Lower leg skin (tissue), 4 donors: Measurements from ENCODE around the gene COG5. TPM values are rescaled to one million over a fixed set of nuclear protein-coding genes. Genes with fewer than 3 reads are reported as not detected.

Experiments
- DNase-seq, 2 donors: peaks; one replicate each; pipeline ENCODE4 v3.0.0-alpha.2; 2019; ENCODE audit warnings: low spot score in 2 of 2
- H3K4me3 ChIP-seq: fragments of 200-600 bp; sonication (generic); 2 replicates; pipeline ENCODE4 v1.5.1; 2017; ENCODE audit warnings: mild to moderate bottlenecking, low read depth; ENCODE audit not compliant: poor library complexity, severe bottlenecking
- POLR2A ChIP-seq, 2 donors: fragments of 450-650 bp; IDR thresholded peaks; one replicate each; pipeline ENCODE4 v1.6.1; 2016 to 2017; ENCODE audit warnings: antibody characterized with exemption in 2 of 2, mild to moderate bottlenecking in 1 of 2, moderate library complexity in 1 of 2
- WGBS, 2 donors: methylation state at CpG; one replicate each; pipeline ENCODE4 v1.1.5; 2018; 5-methylcytosine and 5-hydroxymethylcytosine counted together
- intact Hi-C: fragments of 100-400 bp; cut with DNase I; formaldehyde crosslinking; loops from one replicate; pipeline ENCODE4 v1.15.0; 2023; ENCODE audit warnings: low total_unique reads
- total RNA-seq, 4 donors: library from RNA; depleted of rRNA; stranded (reverse); fragments of >200 nt; gene quantifications; one replicate each; pipeline ENCODE4 v1.1.0, GENCODE V29; 2016
- TF ChIP-seq, protein P1 (sequence below), 3 donors: fragments of 450-650 bp; IDR thresholded peaks; one replicate each; pipeline ENCODE4 v1.5.1; 2016; ENCODE audit warnings: antibody characterized with exemption in 3 of 3, mild to moderate bottlenecking in 3 of 3, moderate library complexity in 2 of 3

COG5 gene
- total RNA-seq, 4 donors from 2014 or later: 34.4 to 50.6 (median 43.4) TPM

GRCh38 chr7:107332488-107333269, 231.0 kb downstream of the COG5 start:
- WGBS, 2 donors: 48 to 50% methylated on average over 4 of the region's 4 CpGs
- no peak overlapping the region for H3K4me3 ChIP-seq
- intact Hi-C loops: no loop called here
- TF ChIP-seq POLR2A (IDR thresholded peaks at IDR 0.05): no peak
- TF ChIP-seq, protein P1, sequence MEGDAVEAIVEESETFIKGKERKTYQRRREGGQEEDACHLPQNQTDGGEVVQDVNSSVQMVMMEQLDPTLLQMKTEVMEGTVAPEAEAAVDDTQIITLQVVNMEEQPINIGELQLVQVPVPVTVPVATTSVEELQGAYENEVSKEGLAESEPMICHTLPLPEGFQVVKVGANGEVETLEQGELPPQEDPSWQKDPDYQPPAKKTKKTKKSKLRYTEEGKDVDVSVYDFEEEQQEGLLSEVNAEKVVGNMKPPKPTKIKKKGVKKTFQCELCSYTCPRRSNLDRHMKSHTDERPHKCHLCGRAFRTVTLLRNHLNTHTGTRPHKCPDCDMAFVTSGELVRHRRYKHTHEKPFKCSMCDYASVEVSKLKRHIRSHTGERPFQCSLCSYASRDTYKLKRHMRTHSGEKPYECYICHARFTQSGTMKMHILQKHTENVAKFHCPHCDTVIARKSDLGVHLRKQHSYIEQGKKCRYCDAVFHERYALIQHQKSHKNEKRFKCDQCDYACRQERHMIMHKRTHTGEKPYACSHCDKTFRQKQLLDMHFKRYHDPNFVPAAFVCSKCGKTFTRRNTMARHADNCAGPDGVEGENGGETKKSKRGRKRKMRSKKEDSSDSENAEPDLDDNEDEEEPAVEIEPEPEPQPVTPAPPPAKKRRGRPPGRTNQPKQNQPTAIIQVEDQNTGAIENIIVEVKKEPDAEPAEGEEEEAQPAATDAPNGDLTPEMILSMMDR (IDR thresholded peaks at IDR 0.05): no peak
- no peak for DNase-seq

- DNase-seq: no peak
- TF ChIP-seq POLR2A (IDR thresholded peaks at IDR 0.05): no peak
- TF ChIP-seq, protein P1 (IDR thresholded peaks at IDR 0.05): no peak
- intact Hi-C loops: no loop called here
- H3K4me3 ChIP-seq: no peak overlapping the region
These were observed 233.2 kb downstream of the COG5 start for GRCh38 chr7:107330478-107330877.

DNA sequence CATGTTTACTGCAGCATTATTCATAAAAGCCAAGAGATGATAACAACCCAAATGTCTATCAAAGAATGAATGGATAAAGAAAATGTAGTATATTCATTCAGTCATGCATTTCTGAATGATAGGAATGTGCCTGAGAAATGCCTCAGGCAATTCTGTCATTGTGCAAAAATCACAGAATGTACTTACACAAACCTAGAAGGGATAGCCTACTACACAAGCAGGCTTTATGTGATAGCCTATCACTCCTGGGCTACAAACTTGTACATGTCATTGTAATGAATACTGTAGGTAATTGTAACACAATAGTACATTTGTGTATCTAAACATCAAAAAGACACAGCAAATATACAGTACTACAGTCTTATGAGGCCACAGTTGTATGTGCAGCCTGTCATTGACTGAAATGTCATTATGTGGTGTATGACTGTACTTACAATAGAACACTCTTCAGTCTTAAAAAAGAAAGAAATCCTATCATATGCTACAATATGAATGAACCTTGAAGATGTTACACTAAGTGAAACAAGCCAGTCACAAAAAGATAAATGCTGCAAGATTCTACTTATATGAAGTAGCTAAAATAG, 235.6 kb downstream of the COG5 start:
- H3K4me3 ChIP-seq: no peak overlapping the region
- intact Hi-C loops: no loop called here
- TF ChIP-seq, protein P1 (IDR thresholded peaks at IDR 0.05): no peak
- no peak for TF ChIP-seq POLR2A (IDR thresholded peaks at IDR 0.05)
- DNase-seq: no peak

DNA sequence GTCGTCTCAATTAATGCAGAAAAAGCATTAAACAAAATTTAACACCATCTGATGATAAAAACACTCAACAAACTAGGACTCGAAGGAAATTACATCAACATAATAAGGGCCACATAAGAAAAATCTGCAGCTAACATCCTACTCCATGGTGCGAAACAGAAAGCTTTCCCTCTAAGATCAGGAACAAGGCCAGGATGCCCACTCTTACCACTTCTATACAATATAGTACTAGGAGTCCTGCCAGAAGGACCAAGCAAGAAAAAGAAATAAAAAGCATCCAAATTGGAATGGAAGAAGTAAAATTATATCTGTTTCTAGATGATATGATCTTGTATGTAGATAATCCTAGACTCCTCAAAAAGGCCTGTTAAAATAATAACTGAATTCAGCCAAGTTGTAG, 237.7 kb downstream of the COG5 start:
- intact Hi-C loops: no loop called here

DNA sequence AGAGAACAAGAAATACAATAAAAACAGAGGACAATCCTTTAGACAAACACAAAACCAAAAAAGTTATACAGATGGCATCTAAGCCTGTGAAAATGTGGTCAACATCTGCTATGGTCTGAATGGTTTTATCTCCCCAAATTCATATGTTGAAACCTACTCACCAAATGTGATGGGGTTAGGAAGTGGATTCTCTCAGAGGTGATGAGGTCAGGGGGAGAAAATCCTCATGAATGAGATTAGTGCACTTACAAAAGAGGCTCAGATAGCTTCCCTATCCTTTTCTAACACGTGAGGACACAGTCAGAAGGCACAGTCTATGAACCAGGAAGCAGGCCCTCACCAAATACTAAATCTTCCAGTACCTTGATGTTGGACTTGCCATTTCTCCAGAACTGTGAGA, 241.7 kb downstream of the COG5 start:
- TF ChIP-seq, protein P1 (IDR thresholded peaks at IDR 0.05): no peak
- TF ChIP-seq POLR2A (IDR thresholded peaks at IDR 0.05): no peak
- H3K4me3 ChIP-seq: no peak overlapping the region
- DNase-seq: no peak
- 71 to 81% methylated on average over 1 of the region's 1 CpG for WGBS, 2 donors
- intact Hi-C loops: no loop called here

More for the DNA sequence above, 237.7 kb downstream of the COG5 start:
- no peak for DNase-seq
- TF ChIP-seq, protein P1 (IDR thresholded peaks at IDR 0.05): no peak
- TF ChIP-seq POLR2A (IDR thresholded peaks at IDR 0.05): no peak
- no peak overlapping the region for H3K4me3 ChIP-seq
- 92 to 96% methylated on average over 3 of the region's 3 CpGs for WGBS, 2 donors
